ENCODE data around the gene SLN. TPM values are rescaled to one million over a fixed set of nuclear protein-coding genes. Genes with fewer than 3 reads are reported as not detected.
"Not testable (repeated sequence)": the region's sequence is repeated elsewhere in the genome, so short reads cannot be mapped to it uniquely, and the experiment has no call there.

The SLN gene
- total and polyA plus RNA-seq, 9 of the 15 experiments (the other 6 are each of a cell fraction or from before 2014, with no cell fraction given) = not detected

GRCh38 chr11:107758719-107759355, 47.0 kb upstream of the SLN start:
- H3K9ac ChIP-seq (ENCODE audit: insufficient read depth in 1 of 2, low read depth in 2 of 2, low read length in 2 of 2); BruUV-seq (replicated peaks); H3K27me3 ChIP-seq (ENCODE audit: control insufficient read depth in 2 of 2, insufficient read depth in 2 of 2, low read length in 2 of 2); in situ Hi-C loops (cut with MboI); H3K36me3 ChIP-seq (ENCODE audit: control insufficient read depth, insufficient read depth, low read length); H3K27ac ChIP-seq (ENCODE audit: extremely low read depth, low read depth, low read length); H3K9me3 ChIP-seq (replicated peaks; ENCODE audit: control insufficient read depth, insufficient read depth, low read depth, low read length); H4K20me1 ChIP-seq (replicated peaks; ENCODE audit: control insufficient read depth, insufficient read depth, low read length); FAIRE-seq; intact Hi-C loops (cut with micrococcal nuclease); H3K4me3 ChIP-seq; H3K79me2 ChIP-seq (ENCODE audit: control insufficient read depth, insufficient read depth, low read length); H3K4me1 ChIP-seq (replicated peaks in 1 of 2; ENCODE audit: control insufficient read depth in 2 of 2, insufficient read depth in 2 of 2, low read length in 2 of 2); POLR2A ChIA-PET; H3K9me1 ChIP-seq (ENCODE audit: control insufficient read depth, insufficient read depth, low read length): not testable (repeated sequence)
- DNase-seq (ENCODE audit: extremely low read depth in 1 of 4, low spot score in 3 of 4) = peak in 2 of 4 experiments; percentile 19 to 50
- CTCF ChIA-PET (ENCODE audit: low intra/inter-chr PET ratio) = interaction anchor here (0.6 kb wide), 1 partner anchor 1446 kb away, joined by 3 read pairs; no protein-coding TSS in a partner anchor
- Histone ChIP-seq H3K4me2 (ENCODE audit: insufficient read depth, low read length) (peak overlapping the region; percentile 24; the same call in 1 of the 2 replicates), H2AFZ (ENCODE audit: low read depth, low read length) (peak overlapping the region; percentile 63; the same call in 1 of the 2 replicates)
- 9% methylated on average over 6 of the region's 7 CpGs for WGBS (ENCODE audit: insufficient coverage, low coverage, missing lambda C conversion rate)
- TF ChIP-seq EGR1 (conservative IDR thresholded peaks at IDR 0.05) = peak; percentile 70
- peak; percentile 34; the same call in 1 of the 2 replicates for TF ChIP-seq DPF2 (IDR thresholded peaks at IDR 0.05)
- peak; percentile 66 for TF ChIP-seq MAFG (tag; conservative IDR thresholded peaks at IDR 0.05)
- TF ChIP-seq ZNF316 (IDR thresholded peaks at IDR 0.05) = peak; percentile 34; the same call in 1 of the 2 replicates
- peak; percentile 64 for TF ChIP-seq C11orf30 (IDR thresholded peaks at IDR 0.05; ENCODE audit: low read depth)
- TF ChIP-seq ZFP36 (IDR thresholded peaks at IDR 0.05; ENCODE audit: low read depth, low read length, partially characterized antibody) = peak; percentile 45
- TF ChIP-seq NFE2 (IDR thresholded peaks at IDR 0.05; ENCODE audit: low read depth) = peak; percentile 83
- peak; percentile 21; the same call in 1 of the 2 replicates for TF ChIP-seq EHMT2 (IDR thresholded peaks at IDR 0.05)
- peak; percentile 81 for TF ChIP-seq NFIC (IDR thresholded peaks at IDR 0.05)
- ATAC-seq = peak; percentile 59
